HEK293 (cell line): ENCODE data around the gene PANX1.

Source experiments
- CTCF ChIP-seq: fragments of 450-650 bp; formaldehyde crosslinking; IDR thresholded peaks from 2 replicates; pipeline ENCODE4 v1.5.1; 2016; ENCODE audit warnings: missing biosample characterization, missing genetic modification characterization
- IKZF3 ChIP-seq: fragments of 450-650 bp; IDR thresholded peaks from 2 replicates; pipeline ENCODE4 v1.5.0; 2018; ENCODE audit warnings: missing biosample characterization, mild to moderate bottlenecking, missing genetic modification characterization, moderate library complexity
- INSM2 ChIP-seq: fragments of 450-650 bp; formaldehyde crosslinking; IDR thresholded peaks from 2 replicates; pipeline ENCODE4 v1.5.1; 2016; ENCODE audit warnings: missing biosample characterization, missing genetic modification characterization
- OVOL3 ChIP-seq: fragments of 450-650 bp; formaldehyde crosslinking; IDR thresholded peaks from 2 replicates; pipeline ENCODE4 v1.5.1; 2016; ENCODE audit warnings: missing biosample characterization, missing genetic modification characterization
- PRDM10 ChIP-seq: fragments of 450-650 bp; formaldehyde crosslinking; IDR thresholded peaks from 2 replicates; pipeline ENCODE4 v1.5.1; 2016; ENCODE audit warnings: missing biosample characterization, missing genetic modification characterization
- SCRT2 ChIP-seq: fragments of 450-650 bp; formaldehyde crosslinking; IDR thresholded peaks from 2 replicates; pipeline ENCODE4 v1.5.1; 2016; ENCODE audit warnings: missing biosample characterization, missing genetic modification characterization
- SP7 ChIP-seq: fragments of 450-650 bp; formaldehyde crosslinking; IDR thresholded peaks from 2 replicates; pipeline ENCODE4 v1.5.1; 2016; ENCODE audit warnings: missing biosample characterization, missing genetic modification characterization
- ZBTB10 ChIP-seq: fragments of 450-650 bp; formaldehyde crosslinking; IDR thresholded peaks from 2 replicates; pipeline ENCODE4 v1.5.1; 2016; ENCODE audit warnings: missing biosample characterization, missing genetic modification characterization
- ZBTB6 ChIP-seq: fragments of 450-650 bp; formaldehyde crosslinking; IDR thresholded peaks from 2 replicates; pipeline ENCODE4 v1.5.1; 2017; ENCODE audit warnings: missing biosample characterization, missing genetic modification characterization
- ZFP69B ChIP-seq: fragments of 450-650 bp; formaldehyde crosslinking; IDR thresholded peaks from 2 replicates; pipeline ENCODE4 v1.5.1; 2016; ENCODE audit warnings: missing biosample characterization, missing genetic modification characterization
- ZNF10 ChIP-seq: fragments of 450-650 bp; formaldehyde crosslinking; IDR thresholded peaks from 2 replicates; pipeline ENCODE4 v1.5.1; 2017; ENCODE audit warnings: missing biosample characterization, missing genetic modification characterization
- ZNF155 ChIP-seq: fragments of 450-650 bp; formaldehyde crosslinking; IDR thresholded peaks from 2 replicates; pipeline ENCODE4 v1.5.1; 2016; ENCODE audit warnings: missing biosample characterization, missing genetic modification characterization
- ZNF214 ChIP-seq: fragments of 450-650 bp; formaldehyde crosslinking; IDR thresholded peaks from 2 replicates; pipeline ENCODE4 v1.5.1; 2017; ENCODE audit warnings: missing biosample characterization, mild to moderate bottlenecking, missing genetic modification characterization, borderline replicate concordance
- ZNF24 ChIP-seq: fragments of 450-650 bp; formaldehyde crosslinking; IDR thresholded peaks from 2 replicates; pipeline ENCODE4 v1.5.1; 2016; ENCODE audit warnings: missing biosample characterization, missing genetic modification characterization
- ZNF350 ChIP-seq: fragments of 450-650 bp; formaldehyde crosslinking; IDR thresholded peaks from 2 replicates; pipeline ENCODE4 v1.5.0; 2017; ENCODE audit warnings: missing biosample characterization, mild to moderate bottlenecking, missing genetic modification characterization
- ZNF404 ChIP-seq: fragments of 450-650 bp; formaldehyde crosslinking; IDR thresholded peaks from 2 replicates; pipeline ENCODE4 v1.5.1; 2017; ENCODE audit warnings: missing biosample characterization, missing genetic modification characterization
- ZNF423 ChIP-seq: fragments of 450-650 bp; formaldehyde crosslinking; IDR thresholded peaks from 2 replicates; pipeline ENCODE4 v1.5.1; 2016; ENCODE audit warnings: missing biosample characterization, missing genetic modification characterization
- ZNF521 ChIP-seq: fragments of 450-650 bp; formaldehyde crosslinking; IDR thresholded peaks from 2 replicates; pipeline ENCODE4 v1.5.1; 2017; ENCODE audit warnings: missing biosample characterization, mild to moderate bottlenecking, missing genetic modification characterization
- ZNF548 ChIP-seq: fragments of 450-650 bp; formaldehyde crosslinking; IDR thresholded peaks from 2 replicates; pipeline ENCODE4 v1.5.1; 2016; ENCODE audit warnings: missing biosample characterization, missing genetic modification characterization
- ZNF549 ChIP-seq: fragments of 450-650 bp; IDR thresholded peaks from 2 replicates; pipeline ENCODE4 v1.5.1; 2018; ENCODE audit warnings: missing biosample characterization, missing genetic modification characterization, mild to moderate bottlenecking, inconsistent platforms, moderate library complexity
- ZNF629 ChIP-seq: fragments of 450-650 bp; formaldehyde crosslinking; IDR thresholded peaks from 2 replicates; pipeline ENCODE4 v1.5.1; 2017; ENCODE audit warnings: missing biosample characterization, missing genetic modification characterization
- ZNF639 ChIP-seq: fragments of 450-650 bp; formaldehyde crosslinking; IDR thresholded peaks from 2 replicates; pipeline ENCODE4 v1.5.1; 2016; ENCODE audit warnings: missing biosample characterization, missing genetic modification characterization
- ZNF692 ChIP-seq: fragments of 450-650 bp; formaldehyde crosslinking; IDR thresholded peaks from 2 replicates; pipeline ENCODE4 v1.5.1; 2016; ENCODE audit warnings: missing biosample characterization, missing genetic modification characterization
- ZNF776 ChIP-seq: fragments of 450-650 bp; formaldehyde crosslinking; IDR thresholded peaks from 2 replicates; pipeline ENCODE4 v1.5.0; 2017; ENCODE audit warnings: missing biosample characterization, missing genetic modification characterization, borderline replicate concordance
- ZNF777 ChIP-seq: fragments of 450-650 bp; formaldehyde crosslinking; IDR thresholded peaks from 2 replicates; pipeline ENCODE4 v1.5.1; 2017; ENCODE audit warnings: missing biosample characterization, missing genetic modification characterization, borderline replicate concordance
- ZNF792 ChIP-seq: fragments of 450-650 bp; formaldehyde crosslinking; IDR thresholded peaks from 2 replicates; pipeline ENCODE4 v1.5.1; 2016; ENCODE audit warnings: missing biosample characterization, missing genetic modification characterization
- ZXDB ChIP-seq: fragments of 450-650 bp; formaldehyde crosslinking; IDR thresholded peaks from 2 replicates; pipeline ENCODE4 v1.5.1; 2016; ENCODE audit warnings: missing biosample characterization, missing genetic modification characterization

PANX1 gene

GRCh38 chr11:94128291-94128745 is 323 bp upstream of the PANX1 start (continued):
- TF ChIP-seq CTCF (tag by site-specific recombination) (no peak), ZNF549 (tag by site-specific recombination) (no peak), ZNF24 (tag by site-specific recombination) (peak; percentile 53; the same call in 1 of the 2 replicates), ZNF10 (tag by site-specific recombination) (no peak), ZNF777 (tag by site-specific recombination) (peak; percentile 24; the same call in 1 of the 2 replicates), ZNF423 (tag by site-specific recombination) (no peak), IKZF3 (tag by site-specific recombination) (0 out of 2 replicates have a peak, but pooled peaks have one; percentile 52), ZNF639 (no peak), ZNF214 (tag by site-specific recombination) (no peak), OVOL3 (tag by site-specific recombination) (no peak), ZFP69B (tag by site-specific recombination) (no peak), ZNF521 (tag by site-specific recombination) (no peak), ZXDB (tag by site-specific recombination) (no peak), INSM2 (tag by site-specific recombination) (no peak), ZNF548 (tag by site-specific recombination) (no peak), SP7 (tag by site-specific recombination) (peak; percentile 22; the same call in 1 of the 2 replicates), PRDM10 (tag by site-specific recombination) (no peak; the same call in 1 of the 2 replicates), ZNF350 (tag by site-specific recombination) (no peak), ZBTB6 (tag by site-specific recombination) (no peak), ZNF692 (no peak; the same call in 1 of the 2 replicates), ZNF629 (tag by site-specific recombination) (no peak), ZNF792 (no peak), ZBTB10 (tag by site-specific recombination) (peak; percentile 54; the same call in 1 of the 2 replicates), ZNF155 (tag by site-specific recombination) (no peak), ZNF776 (tag by site-specific recombination) (no peak), ZNF404 (no peak), SCRT2 (tag by site-specific recombination) (no peak)
